ENCODE data around the gene ZNG1A. TPM values are rescaled to one million over a fixed set of nuclear protein-coding genes. Genes with fewer than 3 reads are reported as not detected.
A peak's percentile ranks its signal among the peaks of the same experiment; 100 is the strongest.
"Not testable (repeated sequence)": the region's sequence is repeated elsewhere in the genome, so short reads cannot be mapped to it uniquely, and the experiment has no call there.

ZNG1A gene
- polyA plus RNA-seq, 1 donor from 2014 or later, result 92.2 TPM

- Histone ChIP-seq H3K9me2 (ENCODE audit: insufficient read depth, low read length) (no peaks in the 10 kb centered on the region), H3K79me2 (replicated peaks; ENCODE audit: insufficient read depth, low read length) (no peaks in the 10 kb centered on the region), H3K4me3 (ENCODE audit: low read length) (peak overlapping the region; percentile 69), H3K9ac (ENCODE audit: low read length) (no peak overlapping the region), H4K20me1 (ENCODE audit: insufficient read depth) (no peaks in the 10 kb centered on the region), H3K27me3 (ENCODE audit: insufficient read depth, low read depth, low read length) (peaks cover 45% of the 10 kb centered on the region), H2AFZ (ENCODE audit: low read depth, low read length) (no peak overlapping the region), H3K27ac (ENCODE audit: low read length) (no peak overlapping the region), H3K4me2 (ENCODE audit: low read length) (no peak overlapping the region), H3K9me3 (ENCODE audit: low read length) (no peaks in the 10 kb centered on the region), H3F3A (ENCODE audit: insufficient read depth, low read length, poor library complexity, severe bottlenecking) (no peaks in the 10 kb centered on the region), H3K36me3 (ENCODE audit: insufficient read depth, low read length) (no peaks in the 10 kb centered on the region)
- TF ChIP-seq POLR2AphosphoS5 (IDR thresholded peaks at IDR 0.05) (no peak), EP300 (conservative IDR thresholded peaks at IDR 0.05; ENCODE audit: poor library complexity, severe bottlenecking) (no peak), RAD21 (conservative IDR thresholded peaks at IDR 0.05) (no peak), MXI1 (conservative IDR thresholded peaks at IDR 0.05; ENCODE audit: poor library complexity, severe bottlenecking) (no peak), CTCF (IDR thresholded peaks at IDR 0.05; ENCODE audit: poor library complexity, severe bottlenecking) (no peak), SMC3 (conservative IDR thresholded peaks at IDR 0.05; ENCODE audit: poor library complexity) (no peak), TAF1 (IDR thresholded peaks at IDR 0.05; ENCODE audit: low read depth) (no peak), EZH2 (IDR thresholded peaks at IDR 0.05; ENCODE audit: borderline replicate concordance, insufficient read depth, low read length, poor library complexity, severe bottlenecking) (no peak), REST (IDR thresholded peaks at IDR 0.05; ENCODE audit: borderline replicate concordance) (no peak)
Measured at GRCh38 chr9:214351-214647, 35.4 kb upstream of the ZNG1A start.

- not testable (repeated sequence) for H4K20me1 ChIP-seq (ENCODE audit: insufficient read depth); H3K79me2 ChIP-seq (replicated peaks; ENCODE audit: insufficient read depth, low read length); H3F3A ChIP-seq (ENCODE audit: insufficient read depth, low read length, poor library complexity, severe bottlenecking); H3K9ac ChIP-seq (ENCODE audit: low read length); H3K9me2 ChIP-seq (ENCODE audit: insufficient read depth, low read length); H3K9me3 ChIP-seq (ENCODE audit: low read length); H3K27ac ChIP-seq (ENCODE audit: low read length); H3K4me3 ChIP-seq (ENCODE audit: low read length); H3K4me2 ChIP-seq (ENCODE audit: low read length); H2AFZ ChIP-seq (ENCODE audit: low read depth, low read length); H3K36me3 ChIP-seq (ENCODE audit: insufficient read depth, low read length)
- peaks cover 45% of the 10 kb centered on the region for H3K27me3 ChIP-seq (ENCODE audit: insufficient read depth, low read depth, low read length)
Measured at GRCh38 chr9:213901-214300, 35.0 kb upstream of the ZNG1A start.

GRCh38 chr9:212297-212696, 33.4 kb upstream of the ZNG1A start:
- Histone ChIP-seq H3K79me2 (replicated peaks; ENCODE audit: insufficient read depth, low read length) (no peaks in the 10 kb centered on the region), H3F3A (ENCODE audit: insufficient read depth, low read length, poor library complexity, severe bottlenecking) (no peaks in the 10 kb centered on the region), H2AFZ (ENCODE audit: low read depth, low read length) (no peak overlapping the region), H3K4me3 (ENCODE audit: low read length) (no peak overlapping the region), H3K9me3 (ENCODE audit: low read length) (no peaks in the 10 kb centered on the region), H3K4me2 (ENCODE audit: low read length) (no peak overlapping the region), H4K20me1 (ENCODE audit: insufficient read depth) (no peaks in the 10 kb centered on the region), H3K9me2 (ENCODE audit: insufficient read depth, low read length) (no peaks in the 10 kb centered on the region), H3K27me3 (ENCODE audit: insufficient read depth, low read depth, low read length) (peaks cover 42% of the 10 kb centered on the region), H3K36me3 (ENCODE audit: insufficient read depth, low read length) (no peaks in the 10 kb centered on the region), H3K9ac (ENCODE audit: low read length) (no peak overlapping the region), H3K27ac (ENCODE audit: low read length) (no peak overlapping the region)
- TF ChIP-seq TAF1 (IDR thresholded peaks at IDR 0.05; ENCODE audit: low read depth) (no peak), REST (IDR thresholded peaks at IDR 0.05; ENCODE audit: borderline replicate concordance) (no peak), EP300 (conservative IDR thresholded peaks at IDR 0.05; ENCODE audit: poor library complexity, severe bottlenecking) (no peak), MXI1 (conservative IDR thresholded peaks at IDR 0.05; ENCODE audit: poor library complexity, severe bottlenecking) (no peak), SMC3 (conservative IDR thresholded peaks at IDR 0.05; ENCODE audit: poor library complexity) (no peak), EZH2 (IDR thresholded peaks at IDR 0.05; ENCODE audit: borderline replicate concordance, insufficient read depth, low read length, poor library complexity, severe bottlenecking) (no peak), CTCF (IDR thresholded peaks at IDR 0.05; ENCODE audit: poor library complexity, severe bottlenecking) (no peak), POLR2AphosphoS5 (IDR thresholded peaks at IDR 0.05) (no peak), RAD21 (conservative IDR thresholded peaks at IDR 0.05) (no peak)

Measured in neural cell (in vitro differentiated cells).